HG03060 (cell line): ENCODE measurements around the gene CES2.

ENCODE experiments used
- ATAC-seq: cut with Tn5 transposase; IDR thresholded peaks from one replicate; pipeline ENCODE4 v1.9.1; 2021; ENCODE audit warnings: low read depth, moderate number of reproducible peaks; ENCODE audit not compliant: unreplicated experiment

CES2 gene

GRCh38 chr16:66901626-66902025, 33.7 kb upstream of the CES2 start:
- no peak for ATAC-seq

GRCh38 chr16:66902648-66903543, 32.4 kb upstream of the CES2 start:
- no peak for ATAC-seq

- no peak for ATAC-seq
These were observed 31.5 kb upstream of the CES2 start for GRCh38 chr16:66903544-66904427.

GRCh38 chr16:66904428-66904845, 30.9 kb upstream of the CES2 start:
- ATAC-seq: no peak

GRCh38 chr16:66904846-66905632, 30.3 kb upstream of the CES2 start:
- ATAC-seq: no peak

GRCh38 chr16:66905633-66906539, 29.4 kb upstream of the CES2 start:
- ATAC-seq: no peak

GRCh38 chr16:66906916-66907836, 28.1 kb upstream of the CES2 start:
- no peak for ATAC-seq

GRCh38 chr16:66908116-66908515, 27.2 kb upstream of the CES2 start:
- no peak for ATAC-seq

GRCh38 chr16:66908762-66909559, 26.4 kb upstream of the CES2 start:
- ATAC-seq: no peak

- no peak for ATAC-seq
These were observed 25.0 kb upstream of the CES2 start for GRCh38 chr16:66910175-66910940.

GRCh38 chr16:66911112-66911511, 24.2 kb upstream of the CES2 start:
- no peak for ATAC-seq

GRCh38 chr16:66911801-66912200, 23.5 kb upstream of the CES2 start:
- ATAC-seq: no peak

GRCh38 chr16:66913081-66913480, 22.2 kb upstream of the CES2 start:
- no peak for ATAC-seq

- ATAC-seq: no peak
These were observed 21.6 kb upstream of the CES2 start for GRCh38 chr16:66913711-66914110.

- ATAC-seq: no peak
These were observed 20.8 kb upstream of the CES2 start for GRCh38 chr16:66914541-66914940.

- ATAC-seq: no peak
These were observed 20.3 kb upstream of the CES2 start for GRCh38 chr16:66915041-66915440.

GRCh38 chr16:66916518-66916917, 18.8 kb upstream of the CES2 start:
- no peak for ATAC-seq
